HFFc6 (cell line): ENCODE data around the gene LRRC32. TPM values are rescaled to one million over a fixed set of nuclear protein-coding genes. Genes with fewer than 3 reads are reported as not detected.

ENCODE experiments used
- DNase-seq: peaks from one replicate; pipeline ENCODE4 v3.0.0-alpha.2; 2018
- H3K27ac Mint-ChIP-seq: 2 replicates; pipeline ENCODE4 v1.8.0; 2020; ENCODE audit warnings: mild to moderate bottlenecking, mixed read lengths
- H3K27me3 Mint-ChIP-seq: 2 replicates; pipeline ENCODE4 v1.8.0; 2021; ENCODE audit warnings: mild to moderate bottlenecking, moderate library complexity, mixed read lengths; ENCODE audit not compliant: insufficient read depth
- H3K36me3 Mint-ChIP-seq: 2 replicates; pipeline ENCODE4 v1.8.0; 2021; ENCODE audit warnings: low read depth, mixed read lengths
- H3K4me1 Mint-ChIP-seq: 2 replicates; pipeline ENCODE4 v1.8.0; 2020; ENCODE audit warnings: low read depth, mixed read lengths
- H3K4me3 Mint-ChIP-seq: 2 replicates; pipeline ENCODE4 v1.8.0; 2020; ENCODE audit warnings: mild to moderate bottlenecking, moderate library complexity, mixed read lengths
- H3K9me3 Mint-ChIP-seq: 2 replicates; pipeline ENCODE4 v1.8.0; 2020; ENCODE audit warnings: mild to moderate bottlenecking, mixed read lengths
- total RNA-seq, 6 experiments: library from RNA; stranded (reverse); fragmentation: NEBNext Ultra II Directional; extraction: Animal tissue kit (Norgen Biotek cat#: 25700); gene quantifications; 2 replicates in 1 of 6; 3 replicates in 5 of 6; pipeline ENCODE4 v1.2.3, GENCODE V29; 2021
- TF ChIP-seq, protein P1 (sequence below): fragments of 200-600 bp; sonication (generic); IDR thresholded peaks from 2 replicates; pipeline ENCODE4 v1.5.0; 2021; ENCODE audit warnings: antibody characterized with exemption, mild to moderate bottlenecking

Gene LRRC32
- total RNA-seq, 6 experiments from 2014 or later: 0.57 to 1.3 (median 1.0) TPM

DNA sequence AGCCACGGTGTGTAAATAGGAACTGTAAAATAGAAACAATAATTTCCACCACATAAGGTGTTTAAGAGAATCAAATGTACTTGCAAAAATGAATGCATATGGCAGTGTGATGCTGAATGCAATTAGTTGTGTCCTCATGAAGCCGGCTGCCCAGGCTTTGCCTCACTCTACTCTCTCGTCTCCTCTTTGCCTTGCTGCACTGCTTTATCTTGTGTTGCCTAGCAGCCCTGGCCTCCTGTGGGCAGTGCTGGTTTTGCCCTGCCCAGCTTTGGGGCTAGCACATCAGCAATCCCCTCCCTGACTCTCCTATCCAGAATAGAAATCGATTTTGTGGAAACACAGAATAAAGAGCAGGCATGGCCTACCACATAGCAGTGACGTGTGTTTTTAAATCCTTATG is 30.0 kb downstream of the LRRC32 start:
- no peak for DNase-seq
- H3K27ac Mint-ChIP-seq: no peak overlapping the region
- no peak overlapping the region for H3K4me3 Mint-ChIP-seq
- H3K9me3 Mint-ChIP-seq: no peaks in the 10 kb centered on the region
- H3K27me3 Mint-ChIP-seq: peaks cover 44% of the 10 kb centered on the region
- H3K36me3 Mint-ChIP-seq: no peaks in the 10 kb centered on the region
- TF ChIP-seq, protein P1, sequence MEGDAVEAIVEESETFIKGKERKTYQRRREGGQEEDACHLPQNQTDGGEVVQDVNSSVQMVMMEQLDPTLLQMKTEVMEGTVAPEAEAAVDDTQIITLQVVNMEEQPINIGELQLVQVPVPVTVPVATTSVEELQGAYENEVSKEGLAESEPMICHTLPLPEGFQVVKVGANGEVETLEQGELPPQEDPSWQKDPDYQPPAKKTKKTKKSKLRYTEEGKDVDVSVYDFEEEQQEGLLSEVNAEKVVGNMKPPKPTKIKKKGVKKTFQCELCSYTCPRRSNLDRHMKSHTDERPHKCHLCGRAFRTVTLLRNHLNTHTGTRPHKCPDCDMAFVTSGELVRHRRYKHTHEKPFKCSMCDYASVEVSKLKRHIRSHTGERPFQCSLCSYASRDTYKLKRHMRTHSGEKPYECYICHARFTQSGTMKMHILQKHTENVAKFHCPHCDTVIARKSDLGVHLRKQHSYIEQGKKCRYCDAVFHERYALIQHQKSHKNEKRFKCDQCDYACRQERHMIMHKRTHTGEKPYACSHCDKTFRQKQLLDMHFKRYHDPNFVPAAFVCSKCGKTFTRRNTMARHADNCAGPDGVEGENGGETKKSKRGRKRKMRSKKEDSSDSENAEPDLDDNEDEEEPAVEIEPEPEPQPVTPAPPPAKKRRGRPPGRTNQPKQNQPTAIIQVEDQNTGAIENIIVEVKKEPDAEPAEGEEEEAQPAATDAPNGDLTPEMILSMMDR: no peak
- H3K4me1 Mint-ChIP-seq: no peaks in the 10 kb centered on the region

DNA sequence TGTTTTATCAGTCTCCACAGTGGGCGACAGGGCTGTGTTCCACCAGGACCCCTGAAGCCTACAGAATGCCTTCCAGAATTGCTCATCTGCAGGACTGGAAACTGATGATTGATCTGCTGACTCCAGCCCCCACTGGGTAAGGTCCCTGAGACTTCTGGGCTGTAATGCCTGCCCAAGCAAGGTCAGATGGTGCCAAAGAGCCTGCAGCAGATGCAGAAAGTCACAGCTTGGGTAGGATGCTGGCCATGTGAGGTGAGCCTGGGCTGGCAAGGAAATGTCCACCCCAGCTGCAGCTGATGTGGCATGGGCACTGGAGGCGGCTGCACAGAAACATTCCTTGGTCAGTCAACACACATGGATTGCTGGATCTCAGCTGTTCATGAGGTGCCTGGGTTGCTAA is 30.9 kb downstream of the LRRC32 start:
- H3K36me3 Mint-ChIP-seq: no peaks in the 10 kb centered on the region
- DNase-seq: no peak
- no peak overlapping the region for H3K4me3 Mint-ChIP-seq
- H3K27ac Mint-ChIP-seq: no peak overlapping the region
- H3K9me3 Mint-ChIP-seq: no peaks in the 10 kb centered on the region
- TF ChIP-seq, protein P1: no peak
- H3K4me1 Mint-ChIP-seq: no peaks in the 10 kb centered on the region
- peaks cover 40% of the 10 kb centered on the region for H3K27me3 Mint-ChIP-seq

- Mint-ChIP-seq H3K4me3 (no peak overlapping the region), H3K27ac (no peak overlapping the region), H3K4me1 (no peaks in the 10 kb centered on the region), H3K36me3 (no peaks in the 10 kb centered on the region), H3K27me3 (peaks cover 40% of the 10 kb centered on the region), H3K9me3 (no peaks in the 10 kb centered on the region)
- TF ChIP-seq, protein P1: no peak
- no peak for DNase-seq
These were observed 32.0 kb downstream of the LRRC32 start for GRCh38 chr11:76638270-76639197.

DNA sequence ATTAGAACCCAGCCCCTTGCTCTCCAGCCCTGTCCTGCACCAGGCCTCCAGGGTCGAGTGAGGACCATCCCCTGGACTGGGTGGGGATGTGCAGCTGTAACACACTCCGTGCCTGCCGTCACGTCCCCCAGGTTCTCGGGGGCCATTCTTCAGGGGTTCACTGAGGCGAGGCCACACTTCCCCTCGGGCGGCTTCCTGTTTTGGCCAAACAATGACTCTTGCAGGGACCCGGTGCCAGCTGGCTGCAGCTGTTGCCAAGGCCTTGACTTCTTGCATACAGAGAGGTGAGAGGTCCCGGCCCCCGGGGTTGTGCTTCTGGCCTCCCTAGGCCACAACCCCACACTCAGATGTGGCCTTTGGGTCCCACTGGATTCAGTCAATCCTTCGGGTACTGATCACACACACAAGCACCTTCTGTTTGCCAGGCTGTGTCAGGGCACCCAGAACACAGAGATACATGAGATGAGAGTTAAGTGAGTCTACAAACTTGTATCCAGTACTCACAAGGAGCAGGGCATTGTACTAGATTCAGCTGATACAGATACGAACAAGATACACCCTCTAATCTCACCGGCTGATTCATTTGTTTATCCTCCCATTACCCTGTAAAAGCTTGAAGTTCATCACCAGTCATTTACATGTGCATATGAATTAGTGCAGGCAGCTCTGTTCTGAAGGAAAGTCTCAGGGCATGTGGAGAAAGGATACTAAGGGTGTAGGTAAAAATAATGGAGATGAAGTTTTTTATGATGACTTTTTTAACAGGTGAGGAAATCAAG is 32.9 kb downstream of the LRRC32 start:
- H3K36me3 Mint-ChIP-seq: no peaks in the 10 kb centered on the region
- TF ChIP-seq, protein P1: no peak
- no peak for DNase-seq
- H3K27me3 Mint-ChIP-seq: peaks cover 40% of the 10 kb centered on the region
- H3K4me1 Mint-ChIP-seq: no peaks in the 10 kb centered on the region
- no peak overlapping the region for H3K4me3 Mint-ChIP-seq
- no peak overlapping the region for H3K27ac Mint-ChIP-seq
- no peaks in the 10 kb centered on the region for H3K9me3 Mint-ChIP-seq

GRCh38 chr11:76636826-76637460 is 33.6 kb downstream of the LRRC32 start:
- Mint-ChIP-seq H3K27ac (no peak overlapping the region), H3K36me3 (no peaks in the 10 kb centered on the region), H3K27me3 (peaks cover 40% of the 10 kb centered on the region), H3K4me1 (no peaks in the 10 kb centered on the region), H3K9me3 (no peaks in the 10 kb centered on the region), H3K4me3 (no peak overlapping the region)
- TF ChIP-seq, protein P1: no peak
- DNase-seq: no peak
